Panc1 (cell line): ENCODE measurements around the gene IQCH. TPM values are rescaled to one million over a fixed set of nuclear protein-coding genes. Genes with fewer than 3 reads are reported as not detected.

ENCODE experiments used
- ATAC-seq: fragments of 200-7000 bp; cut with Tn5 transposase; 2 replicates; pipeline ENCODE4 v1.9.1; 2020; ENCODE audit warnings: mild to moderate bottlenecking, moderate library complexity
- BruUV-seq: library from RNA; stranded (reverse); fragments of 400-500 nt; replicated peaks from 2 replicates; lab custom pipeline; 2021; lab: Mats Ljungman, UMichigan
- CTCF ChIA-PET: fragments of 300-600 bp; sonication (Branson Sonifier 250); formaldehyde crosslinking; loops from one replicate; lab custom pipeline; 2022; ENCODE audit warnings: antibody characterized with exemption; lab: Charles Lee
- POLR2A ChIA-PET: fragments of 300-600 bp; sonication (Branson Sonifier 250); formaldehyde crosslinking; loops from one replicate; lab custom pipeline; 2022; ENCODE audit warnings: antibody characterized with exemption; lab: Charles Lee
- DNase-seq: peaks from one replicate; pipeline ENCODE4 v3.0.0-alpha.2; 2010; ENCODE audit warnings: low read depth, low spot score
- H3K27ac ChIP-seq: 2 replicates; pipeline ENCODE4 v1.5.1; 2011; ENCODE audit warnings: mild to moderate bottlenecking, low read length, inconsistent platforms
- H3K27me3 ChIP-seq: fragments of 200-500 bp; sonication (Bioruptor generic); 2 replicates; pipeline ENCODE4 v1.6.0; 2014; ENCODE audit warnings: low read length, inconsistent platforms; ENCODE audit not compliant: control insufficient read depth, insufficient read depth
- H3K36me3 ChIP-seq: fragments of 200-500 bp; sonication (Bioruptor generic); 2 replicates; pipeline ENCODE4 v1.5.1; 2014; ENCODE audit warnings: inconsistent platforms, mild to moderate bottlenecking, low read length, moderate library complexity; ENCODE audit not compliant: control insufficient read depth, insufficient read depth
- H3K4me1 ChIP-seq: 2 replicates; pipeline ENCODE4 v1.5.1; 2011; ENCODE audit warnings: inconsistent platforms, mild to moderate bottlenecking, low read length, moderate library complexity; ENCODE audit not compliant: control insufficient read depth, insufficient read depth
- H3K4me3 ChIP-seq, 2 experiments: 2 replicates each; pipeline ENCODE4 v1.5.1; 2011 to 2012; ENCODE audit warnings: low read depth in 2 of 2, low read length in 2 of 2, mild to moderate bottlenecking in 2 of 2, inconsistent platforms in 1 of 2, moderate library complexity in 1 of 2
- H3K9me3 ChIP-seq: fragments of 200-500 bp; sonication (Bioruptor generic); 2 replicates; pipeline ENCODE4 v1.5.1; 2014; ENCODE audit warnings: low read depth, mild to moderate bottlenecking, inconsistent platforms, low read length, moderate library complexity; ENCODE audit not compliant: control insufficient read depth, insufficient read depth
- CTCF ChIP-seq: fragments of 450-650 bp; IDR thresholded peaks from 2 replicates; pipeline ENCODE4 v1.5.1; 2017; ENCODE audit warnings: mild to moderate bottlenecking
- POLR2AphosphoS5 ChIP-seq: IDR thresholded peaks from 2 replicates; pipeline ENCODE4 v1.6.1; 2012; ENCODE audit warnings: mild to moderate bottlenecking, low read depth, low read length, moderate library complexity
- SIN3A ChIP-seq: IDR thresholded peaks from 2 replicates; pipeline ENCODE4 v1.6.1; 2012; ENCODE audit warnings: low read depth, mild to moderate bottlenecking, low read length, moderate library complexity, borderline replicate concordance; ENCODE audit not compliant: insufficient read depth
- TCF7L2 ChIP-seq: IDR thresholded peaks from 2 replicates; pipeline ENCODE4 v1.6.1; 2011; ENCODE audit warnings: mild to moderate bottlenecking, low read depth, low read length, inconsistent platforms
- in situ Hi-C: cut with HindIII; loops from 2 replicates; pipeline ENCODE4 v1.10.0; 2016; ENCODE audit warnings: low sequenced_read_pairs, low pct_unique_long_range_greater_than_20kb
- intact Hi-C: fragments of 100-400 bp; cut with micrococcal nuclease; formaldehyde crosslinking; loops from one replicate; pipeline ENCODE4 v1.10.0; 2022; ENCODE audit not compliant: unreplicated experiment
- total RNA-seq: library from RNA; stranded (reverse); gene quantifications from one replicate; pipeline ENCODE4 v1.2.1, GENCODE V29; 2021; ENCODE audit not compliant: unreplicated experiment
- TF ChIP-seq, protein P1 (sequence below), 2 experiments: IDR thresholded peaks; 2 replicates each; pipeline ENCODE4 v1.6.1; 2011 to 2012; ENCODE audit warnings: low read depth in 2 of 2, control low read depth in 1 of 2, low read length in 1 of 2, mild to moderate bottlenecking in 1 of 2, moderate library complexity in 1 of 2; ENCODE audit not compliant: insufficient read depth in 1 of 2

The IQCH gene
- total RNA-seq, 1 experiment from 2014 or later = 3.9 TPM

DNA sequence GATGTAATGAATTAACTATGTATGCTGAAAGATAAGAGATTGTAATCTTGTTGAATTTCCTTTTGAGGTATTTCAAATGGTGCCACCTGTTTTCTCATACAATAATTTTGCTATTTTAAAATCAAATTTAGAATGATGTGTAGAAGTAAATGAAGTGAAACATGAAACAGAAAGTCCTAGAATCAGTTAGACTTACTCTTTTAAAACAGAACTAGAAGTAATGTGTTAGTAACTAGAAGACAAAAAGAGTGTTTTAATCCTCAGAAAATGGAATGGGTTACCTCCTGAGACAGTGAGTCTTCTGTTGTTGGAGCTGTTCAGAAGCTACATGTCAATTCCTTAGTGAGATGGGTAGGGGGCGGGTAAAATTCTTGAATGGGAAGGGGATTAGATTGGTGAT is 279.8 kb downstream of the IQCH start:
- TF ChIP-seq SIN3A = no peak
- no peak for TF ChIP-seq TCF7L2
- TF ChIP-seq, protein P1, sequence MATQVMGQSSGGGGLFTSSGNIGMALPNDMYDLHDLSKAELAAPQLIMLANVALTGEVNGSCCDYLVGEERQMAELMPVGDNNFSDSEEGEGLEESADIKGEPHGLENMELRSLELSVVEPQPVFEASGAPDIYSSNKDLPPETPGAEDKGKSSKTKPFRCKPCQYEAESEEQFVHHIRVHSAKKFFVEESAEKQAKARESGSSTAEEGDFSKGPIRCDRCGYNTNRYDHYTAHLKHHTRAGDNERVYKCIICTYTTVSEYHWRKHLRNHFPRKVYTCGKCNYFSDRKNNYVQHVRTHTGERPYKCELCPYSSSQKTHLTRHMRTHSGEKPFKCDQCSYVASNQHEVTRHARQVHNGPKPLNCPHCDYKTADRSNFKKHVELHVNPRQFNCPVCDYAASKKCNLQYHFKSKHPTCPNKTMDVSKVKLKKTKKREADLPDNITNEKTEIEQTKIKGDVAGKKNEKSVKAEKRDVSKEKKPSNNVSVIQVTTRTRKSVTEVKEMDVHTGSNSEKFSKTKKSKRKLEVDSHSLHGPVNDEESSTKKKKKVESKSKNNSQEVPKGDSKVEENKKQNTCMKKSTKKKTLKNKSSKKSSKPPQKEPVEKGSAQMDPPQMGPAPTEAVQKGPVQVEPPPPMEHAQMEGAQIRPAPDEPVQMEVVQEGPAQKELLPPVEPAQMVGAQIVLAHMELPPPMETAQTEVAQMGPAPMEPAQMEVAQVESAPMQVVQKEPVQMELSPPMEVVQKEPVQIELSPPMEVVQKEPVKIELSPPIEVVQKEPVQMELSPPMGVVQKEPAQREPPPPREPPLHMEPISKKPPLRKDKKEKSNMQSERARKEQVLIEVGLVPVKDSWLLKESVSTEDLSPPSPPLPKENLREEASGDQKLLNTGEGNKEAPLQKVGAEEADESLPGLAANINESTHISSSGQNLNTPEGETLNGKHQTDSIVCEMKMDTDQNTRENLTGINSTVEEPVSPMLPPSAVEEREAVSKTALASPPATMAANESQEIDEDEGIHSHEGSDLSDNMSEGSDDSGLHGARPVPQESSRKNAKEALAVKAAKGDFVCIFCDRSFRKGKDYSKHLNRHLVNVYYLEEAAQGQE (IDR thresholded peaks at IDR 0.05; ENCODE audit: insufficient read depth in 1 of 2, low read depth in 2 of 2, low read length in 1 of 2) = no peak
- TF ChIP-seq POLR2AphosphoS5 = no peak
- TF ChIP-seq CTCF = no peak
- no peaks in the 10 kb centered on the region for H3K36me3 ChIP-seq
- H3K9me3 ChIP-seq = no peaks in the 10 kb centered on the region
- in situ Hi-C loops (no loop called here), intact Hi-C loops (no loop called here)
- POLR2A ChIA-PET = no interaction called here
- BruUV-seq = no TSS peak
- no peak overlapping the region for H3K27ac ChIP-seq
- H3K27me3 ChIP-seq = no peaks in the 10 kb centered on the region
- DNase-seq (no peak), ATAC-seq (no peak)
- CTCF ChIA-PET = no interaction called here
- no peak overlapping the region for H3K4me3 ChIP-seq
- H3K4me1 ChIP-seq = no peaks in the 10 kb centered on the region

- Histone ChIP-seq H3K4me3 (no peak overlapping the region), H3K27me3 (no peaks in the 10 kb centered on the region), H3K9me3 (no peaks in the 10 kb centered on the region), H3K36me3 (no peaks in the 10 kb centered on the region; the same call in 1 of the 2 replicates), H3K27ac (no peak overlapping the region), H3K4me1 (no peaks in the 10 kb centered on the region)
- CTCF ChIA-PET = no interaction called here
- no TSS peak for BruUV-seq
- POLR2A ChIA-PET = no interaction called here
- DNase-seq (no peak), ATAC-seq (no peak)
- in situ Hi-C loops = no loop called here
- intact Hi-C loops = no loop called here
- TF ChIP-seq TCF7L2 (no peak), CTCF (no peak), POLR2AphosphoS5 (no peak), SIN3A (no peak)
- TF ChIP-seq, protein P1 (IDR thresholded peaks at IDR 0.05; ENCODE audit: insufficient read depth in 1 of 2, low read depth in 2 of 2, low read length in 1 of 2) = no peak
Measured at GRCh38 chr15:67537771-67538170, 283.2 kb downstream of the IQCH start.
